Measurements from ENCODE around the gene FAIM. TPM values are rescaled to one million over a fixed set of nuclear protein-coding genes. Genes with fewer than 3 reads are reported as not detected.

FAIM gene
- polyA plus RNA-seq, 1 of the 3 experiments (the other 2 are of a cell fraction) = 3.0 TPM

DNA sequence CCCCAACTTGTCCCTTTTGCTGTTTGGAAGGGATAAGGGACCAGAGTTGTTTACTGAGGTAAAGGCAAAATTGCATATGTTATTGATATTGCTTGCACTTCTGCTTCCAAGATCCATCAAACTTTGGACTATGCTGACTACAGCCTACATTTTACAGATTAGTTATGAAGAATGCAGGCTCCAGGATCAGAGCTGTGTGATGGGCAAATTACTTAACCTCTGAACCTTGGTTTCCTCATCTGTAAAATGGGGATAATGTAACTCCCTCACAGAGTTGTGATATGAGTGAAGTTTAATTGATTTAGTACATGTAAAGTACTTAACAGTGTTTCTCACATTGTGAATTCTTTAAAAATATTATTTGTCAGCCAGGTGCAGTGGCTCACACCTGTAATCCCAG is 15.9 kb downstream of the FAIM start:
- H3K36me3 ChIP-seq (replicated peaks in 1 of 2; ENCODE audit: control insufficient read depth in 1 of 2, insufficient read depth in 2 of 2, low read length in 1 of 2) = no peaks in the 10 kb centered on the region
- H3K27me3 ChIP-seq (ENCODE audit: insufficient read depth) = no peaks in the 10 kb centered on the region
- no peaks in the 10 kb centered on the region for H3F3A ChIP-seq (replicated peaks; ENCODE audit: insufficient read depth)
- H3K9me3 ChIP-seq = no peaks in the 10 kb centered on the region
- no peaks in the 10 kb centered on the region for H4K20me1 ChIP-seq (ENCODE audit: insufficient read depth)
- no peaks in the 10 kb centered on the region for H3K79me2 ChIP-seq (ENCODE audit: insufficient read depth)
- POLR2A ChIA-PET = no interaction called here
- no peaks in the 10 kb centered on the region; a peak in 1 of 4 replicates for H3K4me1 ChIP-seq (ENCODE audit: control insufficient read depth in 1 of 2, insufficient read depth in 2 of 2, low read depth in 1 of 2, low read length in 1 of 2)
- H3K9me2 ChIP-seq = no peaks in the 10 kb centered on the region
- no peak overlapping the region for H3K27ac ChIP-seq (ENCODE audit: low read depth in 2 of 2, low read length in 1 of 2)
- CTCF ChIA-PET = interaction anchor here (0.7 to 4.5 kb wide), 3 partner anchors 39 to 299 kb away, joined by 3 to 23 read pairs (median 6); no protein-coding TSS in a partner anchor
- TF ChIP-seq JUND (IDR thresholded peaks at IDR 0.05) (no peak), SMC3 (IDR thresholded peaks at IDR 0.05; ENCODE audit: low read depth, low read length) (no peak), FOXM1 (IDR thresholded peaks at IDR 0.05; ENCODE audit: low read depth) (no peak), RCOR1 (IDR thresholded peaks at IDR 0.05; ENCODE audit: low read length) (no peak), RAD21 (IDR thresholded peaks at IDR 0.05; ENCODE audit: low read length) (no peak), YY1 (IDR thresholded peaks at IDR 0.05; ENCODE audit: low read depth) (no peak), SIN3A (IDR thresholded peaks at IDR 0.05; ENCODE audit: borderline replicate concordance, low read depth, low read length) (no peak)
- TF ChIP-seq, protein P1, sequence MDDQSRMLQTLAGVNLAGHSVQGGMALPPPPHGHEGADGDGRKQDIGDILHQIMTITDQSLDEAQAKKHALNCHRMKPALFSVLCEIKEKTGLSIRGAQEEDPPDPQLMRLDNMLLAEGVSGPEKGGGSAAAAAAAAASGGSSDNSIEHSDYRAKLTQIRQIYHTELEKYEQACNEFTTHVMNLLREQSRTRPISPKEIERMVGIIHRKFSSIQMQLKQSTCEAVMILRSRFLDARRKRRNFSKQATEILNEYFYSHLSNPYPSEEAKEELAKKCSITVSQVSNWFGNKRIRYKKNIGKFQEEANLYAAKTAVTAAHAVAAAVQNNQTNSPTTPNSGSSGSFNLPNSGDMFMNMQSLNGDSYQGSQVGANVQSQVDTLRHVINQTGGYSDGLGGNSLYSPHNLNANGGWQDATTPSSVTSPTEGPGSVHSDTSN (IDR thresholded peaks at IDR 0.05) = no peak
- TF ChIP-seq, protein P2, sequence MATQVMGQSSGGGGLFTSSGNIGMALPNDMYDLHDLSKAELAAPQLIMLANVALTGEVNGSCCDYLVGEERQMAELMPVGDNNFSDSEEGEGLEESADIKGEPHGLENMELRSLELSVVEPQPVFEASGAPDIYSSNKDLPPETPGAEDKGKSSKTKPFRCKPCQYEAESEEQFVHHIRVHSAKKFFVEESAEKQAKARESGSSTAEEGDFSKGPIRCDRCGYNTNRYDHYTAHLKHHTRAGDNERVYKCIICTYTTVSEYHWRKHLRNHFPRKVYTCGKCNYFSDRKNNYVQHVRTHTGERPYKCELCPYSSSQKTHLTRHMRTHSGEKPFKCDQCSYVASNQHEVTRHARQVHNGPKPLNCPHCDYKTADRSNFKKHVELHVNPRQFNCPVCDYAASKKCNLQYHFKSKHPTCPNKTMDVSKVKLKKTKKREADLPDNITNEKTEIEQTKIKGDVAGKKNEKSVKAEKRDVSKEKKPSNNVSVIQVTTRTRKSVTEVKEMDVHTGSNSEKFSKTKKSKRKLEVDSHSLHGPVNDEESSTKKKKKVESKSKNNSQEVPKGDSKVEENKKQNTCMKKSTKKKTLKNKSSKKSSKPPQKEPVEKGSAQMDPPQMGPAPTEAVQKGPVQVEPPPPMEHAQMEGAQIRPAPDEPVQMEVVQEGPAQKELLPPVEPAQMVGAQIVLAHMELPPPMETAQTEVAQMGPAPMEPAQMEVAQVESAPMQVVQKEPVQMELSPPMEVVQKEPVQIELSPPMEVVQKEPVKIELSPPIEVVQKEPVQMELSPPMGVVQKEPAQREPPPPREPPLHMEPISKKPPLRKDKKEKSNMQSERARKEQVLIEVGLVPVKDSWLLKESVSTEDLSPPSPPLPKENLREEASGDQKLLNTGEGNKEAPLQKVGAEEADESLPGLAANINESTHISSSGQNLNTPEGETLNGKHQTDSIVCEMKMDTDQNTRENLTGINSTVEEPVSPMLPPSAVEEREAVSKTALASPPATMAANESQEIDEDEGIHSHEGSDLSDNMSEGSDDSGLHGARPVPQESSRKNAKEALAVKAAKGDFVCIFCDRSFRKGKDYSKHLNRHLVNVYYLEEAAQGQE (IDR thresholded peaks at IDR 0.05; ENCODE audit: low read depth, low read length) = no peak
- TF ChIP-seq, protein P3, sequence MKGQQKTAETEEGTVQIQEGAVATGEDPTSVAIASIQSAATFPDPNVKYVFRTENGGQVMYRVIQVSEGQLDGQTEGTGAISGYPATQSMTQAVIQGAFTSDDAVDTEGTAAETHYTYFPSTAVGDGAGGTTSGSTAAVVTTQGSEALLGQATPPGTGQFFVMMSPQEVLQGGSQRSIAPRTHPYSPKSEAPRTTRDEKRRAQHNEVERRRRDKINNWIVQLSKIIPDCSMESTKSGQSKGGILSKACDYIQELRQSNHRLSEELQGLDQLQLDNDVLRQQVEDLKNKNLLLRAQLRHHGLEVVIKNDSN (IDR thresholded peaks at IDR 0.05; ENCODE audit: borderline replicate concordance, low read depth) = no peak
- no peak overlapping the region for H3K4me3 ChIP-seq (ENCODE audit: low read depth in 2 of 2, low read length in 1 of 2)
- H3K4me2 ChIP-seq = no peak overlapping the region
- no peak overlapping the region for H3K9ac ChIP-seq
- no peak for DNase-seq
- H2AFZ ChIP-seq (ENCODE audit: low read depth) = no peak overlapping the region

DNA sequence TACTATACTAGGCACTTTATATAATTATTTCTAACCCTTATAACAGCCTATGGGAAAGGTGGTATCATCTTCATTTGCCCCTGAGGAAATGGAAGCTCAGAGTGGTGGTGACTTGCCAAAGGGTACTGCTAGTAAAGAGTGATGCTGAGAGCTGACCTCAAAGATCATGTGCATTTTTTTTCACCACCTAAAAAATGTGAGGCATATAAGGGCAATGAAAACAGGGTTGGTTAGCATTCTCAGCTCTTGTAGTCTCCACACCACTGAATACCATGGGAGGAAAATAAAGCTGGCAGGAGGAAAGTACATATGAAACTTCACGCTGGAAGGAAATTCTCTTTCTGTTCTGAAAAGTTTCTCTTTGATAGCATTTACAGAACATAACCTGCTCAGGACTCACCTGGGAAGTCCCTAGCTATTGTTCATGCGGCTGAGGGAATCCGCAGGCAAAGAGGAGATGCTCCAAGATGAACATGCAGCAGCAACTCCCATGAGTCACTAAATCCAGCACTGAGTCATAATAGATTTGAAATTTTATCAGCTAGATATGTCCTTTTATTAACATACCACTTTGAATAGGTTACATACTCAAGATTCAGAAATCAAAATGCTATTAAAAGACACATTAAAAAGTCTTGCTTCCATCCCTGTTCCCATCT is 17.3 kb downstream of the FAIM start:
- POLR2A ChIA-PET = interaction anchor here (1.0 kb wide), 1 partner anchor 17 kb away, joined by 4 read pairs; the partner anchor contains the start of gene FAIM
- no peak overlapping the region for H3K9ac ChIP-seq
- no peak overlapping the region for H3K4me2 ChIP-seq
- no peaks in the 10 kb centered on the region for H3K79me2 ChIP-seq (ENCODE audit: insufficient read depth)
- TF ChIP-seq JUND (IDR thresholded peaks at IDR 0.05) = peak; percentile 74
- no peak for TF ChIP-seq CHD2 (IDR thresholded peaks at IDR 0.05; ENCODE audit: low read length, partially characterized antibody)
- TF ChIP-seq FOSL2 (IDR thresholded peaks at IDR 0.05; ENCODE audit: borderline replicate concordance, low read depth) = peak; percentile 85; the same call in 1 of the 2 replicates
- no peak for TF ChIP-seq EZH2phosphoT487 (IDR thresholded peaks at IDR 0.05; ENCODE audit: borderline replicate concordance, low read depth)
- TF ChIP-seq SIN3A (IDR thresholded peaks at IDR 0.05; ENCODE audit: borderline replicate concordance, low read depth, low read length) = no peak
- TF ChIP-seq TCF12 (IDR thresholded peaks at IDR 0.05) = peak; percentile 41; the same call in 1 of the 2 replicates
- 0 out of 2 replicates have a peak, but pooled peaks have one; percentile 13 for TF ChIP-seq TEAD4 (IDR thresholded peaks at IDR 0.05; ENCODE audit: borderline replicate concordance, insufficient read depth)
- no peak for TF ChIP-seq NRF1 (IDR thresholded peaks at IDR 0.05; ENCODE audit: low read depth, low read length)
- TF ChIP-seq RCOR1 (IDR thresholded peaks at IDR 0.05; ENCODE audit: low read length) = no peak
- TF ChIP-seq EP300 (IDR thresholded peaks at IDR 0.05; ENCODE audit: borderline replicate concordance in 1 of 2, low read depth in 1 of 2, low read length in 1 of 2) = 0 out of 4 replicates have a peak, but pooled peaks of 1 of the 2 experiments have one; percentile 8
- TF ChIP-seq, protein P4, sequence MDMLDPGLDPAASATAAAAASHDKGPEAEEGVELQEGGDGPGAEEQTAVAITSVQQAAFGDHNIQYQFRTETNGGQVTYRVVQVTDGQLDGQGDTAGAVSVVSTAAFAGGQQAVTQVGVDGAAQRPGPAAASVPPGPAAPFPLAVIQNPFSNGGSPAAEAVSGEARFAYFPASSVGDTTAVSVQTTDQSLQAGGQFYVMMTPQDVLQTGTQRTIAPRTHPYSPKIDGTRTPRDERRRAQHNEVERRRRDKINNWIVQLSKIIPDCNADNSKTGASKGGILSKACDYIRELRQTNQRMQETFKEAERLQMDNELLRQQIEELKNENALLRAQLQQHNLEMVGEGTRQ (IDR thresholded peaks at IDR 0.05; ENCODE audit: borderline replicate concordance, low read depth, low read length) = no peak
- no peak for TF ChIP-seq NFIC (IDR thresholded peaks at IDR 0.05; ENCODE audit: borderline replicate concordance)
- CTCF ChIA-PET = interaction anchor here (0.6 to 4.5 kb wide), 3 partner anchors 17 to 297 kb away, joined by 3 to 23 read pairs (median 3); no protein-coding TSS in a partner anchor
- DNase-seq = no peak
- H3K9me3 ChIP-seq = no peaks in the 10 kb centered on the region
- no peak overlapping the region for H3K27ac ChIP-seq (ENCODE audit: low read depth in 2 of 2, low read length in 1 of 2)
- no peaks in the 10 kb centered on the region for H3F3A ChIP-seq (replicated peaks; ENCODE audit: insufficient read depth)
- no peaks in the 10 kb centered on the region for H4K20me1 ChIP-seq (ENCODE audit: insufficient read depth)
- H3K9me2 ChIP-seq = no peaks in the 10 kb centered on the region
- H3K4me1 ChIP-seq (ENCODE audit: control insufficient read depth in 1 of 2, insufficient read depth in 2 of 2, low read depth in 1 of 2, low read length in 1 of 2) = no peaks in the 10 kb centered on the region; a peak in 1 of 4 replicates
- H3K27me3 ChIP-seq (ENCODE audit: insufficient read depth) = no peaks in the 10 kb centered on the region
- H2AFZ ChIP-seq (ENCODE audit: low read depth) = no peak overlapping the region
- 43% methylated on average over 3 of the region's 3 CpGs for WGBS (ENCODE audit: low lambda C conversion rate)
- H3K36me3 ChIP-seq (replicated peaks in 1 of 2; ENCODE audit: control insufficient read depth in 1 of 2, insufficient read depth in 2 of 2, low read length in 1 of 2) = no peaks in the 10 kb centered on the region
- no peak overlapping the region for H3K4me3 ChIP-seq (ENCODE audit: low read depth in 2 of 2, low read length in 1 of 2)

All from SK-N-SH (cell line).